ENCODE data around the gene CAPNS1.
A peak's percentile ranks its signal among the peaks of the same experiment; 100 is the strongest.

Gene CAPNS1

GRCh38 chr19:36114721-36115452, 25.0 kb upstream of the CAPNS1 start, which contains the start of gene POLR2I:
TSS of gene POLR2I (minus strand) at chr19:36114875. CDS start at chr19:36114856, 19 bp downstream.
- TF ChIP-seq ZFX (IDR thresholded peaks at IDR 0.05) = no peak
- no peak for TF ChIP-seq CTCF (conservative IDR thresholded peaks at IDR 0.05)
- H3K27ac ChIP-seq = peak within 1 kb of the TSS; percentile 91

DNA sequence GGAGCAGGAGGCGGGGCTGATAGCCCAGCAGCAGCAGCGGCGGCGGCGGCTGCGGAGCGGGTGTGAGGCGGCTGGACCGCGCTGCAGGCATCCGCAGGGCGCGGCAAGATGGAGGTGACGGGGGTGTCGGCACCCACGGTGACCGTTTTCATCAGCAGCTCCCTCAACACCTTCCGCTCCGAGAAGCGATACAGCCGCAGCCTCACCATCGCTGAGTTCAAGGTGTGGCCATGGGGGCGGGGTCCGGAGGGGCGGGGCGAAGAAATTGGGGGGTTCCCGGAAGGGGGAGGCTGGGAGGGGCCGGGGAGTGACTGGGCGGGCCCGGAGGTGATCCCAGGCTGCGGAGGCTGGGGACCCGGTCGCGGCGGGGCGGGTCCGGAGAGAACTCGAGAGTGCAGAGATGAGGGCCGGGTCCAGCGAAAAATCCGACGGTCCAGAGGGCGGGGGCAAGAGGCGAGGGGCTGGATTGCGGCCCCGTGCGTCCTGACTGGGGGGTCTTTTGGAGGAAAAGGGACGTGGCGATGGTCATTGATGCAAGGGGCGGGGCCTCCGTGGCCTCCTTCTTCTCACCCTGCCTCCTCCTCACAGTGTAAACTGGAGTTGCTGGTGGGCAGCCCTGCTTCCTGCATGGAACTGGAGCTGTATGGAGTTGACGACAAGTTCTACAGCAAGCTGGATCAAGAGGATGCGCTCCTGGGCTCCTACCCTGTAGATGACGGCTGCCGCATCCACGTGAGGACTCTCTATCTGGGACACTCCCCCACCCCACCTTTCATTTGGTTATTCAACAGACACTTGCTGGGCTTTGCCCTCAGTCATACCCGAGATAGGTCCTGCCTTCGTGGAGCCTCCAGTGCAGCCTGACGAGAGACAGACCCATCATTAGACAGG, 24.2 kb upstream of the CAPNS1 start, which contains the start of gene TBCB:
TBCB (plus strand) TSS at position 16 of the 891 bp plus-strand sequence; CDS start at position 109, 93 bp downstream.
- TF ChIP-seq CTCF (conservative IDR thresholded peaks at IDR 0.05) (no peak), ZFX (IDR thresholded peaks at IDR 0.05) (no peak)
- peak within 1 kb of the TSS; percentile 91 for H3K27ac ChIP-seq

GRCh38 chr19:36116344-36116637, 23.6 kb upstream of the CAPNS1 start:
- TF ChIP-seq CTCF (conservative IDR thresholded peaks at IDR 0.05) (no peak), ZFX (IDR thresholded peaks at IDR 0.05) (no peak)
- H3K27ac ChIP-seq = peak overlapping the region; percentile 91

DNA sequence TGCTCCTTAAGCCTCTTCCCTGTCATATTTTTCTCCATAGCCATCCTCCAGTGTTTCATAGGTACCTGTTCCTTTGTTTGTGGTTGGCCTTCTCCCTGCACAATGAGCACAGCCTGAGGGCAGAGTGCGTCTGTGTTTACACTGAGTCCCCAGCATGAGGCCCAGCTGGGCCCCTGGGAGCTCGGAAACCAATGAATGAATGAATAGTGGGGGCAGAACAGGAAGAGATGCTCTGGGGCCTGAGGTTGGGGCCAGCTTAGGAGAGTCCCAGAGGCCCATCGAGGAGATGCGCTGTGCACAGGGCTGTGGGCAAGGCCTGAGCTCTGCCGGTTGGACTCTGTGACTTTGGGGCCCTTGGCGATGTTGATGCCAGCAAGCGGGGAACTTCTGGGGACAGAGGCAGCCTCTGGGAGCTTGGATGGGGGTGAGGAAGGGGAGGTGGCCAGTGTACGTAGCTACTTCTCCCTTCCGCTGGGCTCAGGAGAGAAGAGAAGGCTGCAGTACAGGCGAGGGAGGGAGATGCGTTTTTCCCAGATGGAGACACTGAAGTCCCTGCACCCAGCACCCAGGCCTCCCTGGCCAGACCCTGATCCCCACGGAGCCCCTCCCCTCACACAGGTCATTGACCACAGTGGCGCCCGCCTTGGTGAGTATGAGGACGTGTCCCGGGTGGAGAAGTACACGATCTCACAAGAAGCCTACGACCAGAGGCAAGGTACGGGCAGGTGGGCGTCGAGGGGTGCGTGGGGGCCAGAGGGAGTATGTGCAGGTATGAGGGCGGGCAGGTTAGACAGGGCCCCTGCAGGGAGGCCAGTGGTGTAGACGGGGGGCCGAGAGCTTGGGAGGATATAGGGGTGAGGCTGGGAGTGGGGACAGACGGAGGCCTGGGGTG, 19.5 kb upstream of the CAPNS1 start:
- no peak overlapping the region for H3K27ac ChIP-seq
- TF ChIP-seq ZFX (IDR thresholded peaks at IDR 0.05) (no peak), CTCF (conservative IDR thresholded peaks at IDR 0.05) (no peak)

DNA sequence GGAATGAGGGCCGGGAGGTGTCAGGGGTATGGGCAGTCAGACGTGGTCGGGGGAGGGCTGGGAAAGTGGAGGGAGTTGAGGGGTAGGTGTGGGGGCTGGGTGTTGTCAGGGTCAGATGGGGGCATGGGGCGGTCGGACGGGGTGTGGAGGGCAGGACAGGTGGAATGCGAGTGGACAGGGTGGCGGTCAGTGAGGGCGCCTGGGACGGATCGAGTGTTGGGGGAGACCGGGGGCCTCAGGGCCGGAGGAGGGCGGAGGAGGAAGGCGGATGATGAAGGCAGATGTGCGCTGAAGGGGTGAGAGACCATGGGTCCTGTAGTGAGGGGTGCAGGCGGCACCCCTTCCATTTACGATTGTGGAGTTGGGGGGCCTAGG, 18.9 kb upstream of the CAPNS1 start:
- H3K27ac ChIP-seq = no peak overlapping the region
- no peak for TF ChIP-seq CTCF (conservative IDR thresholded peaks at IDR 0.05)

- TF ChIP-seq ZFX (IDR thresholded peaks at IDR 0.05) = no peak
- no peak for TF ChIP-seq CTCF (conservative IDR thresholded peaks at IDR 0.05)
- no peak overlapping the region for H3K27ac ChIP-seq
These were observed 18.3 kb upstream of the CAPNS1 start for GRCh38 chr19:36121486-36122124.

Data from C4-2B (cell line).